Transverse colon (tissue), 3 donors: ENCODE measurements around the gene CHMP4B.

Experiments used
- CTCF ChIP-seq, 5 experiments: fragments of 200-600 bp in 3 of 5; fragments of 450-650 bp in 2 of 5; sonication (generic) in 3 of 5; IDR thresholded peaks; 1 replicate in 2 of 5; 2 replicates in 3 of 5; pipeline ENCODE4 v1.5.1; 2016 to 2017; ENCODE audit warnings: antibody characterized with exemption in 5 of 5, inconsistent platforms in 3 of 5, mild to moderate bottlenecking in 2 of 5, moderate library complexity in 1 of 5
- POLR2A ChIP-seq: fragments of 450-650 bp; IDR thresholded peaks from one replicate; pipeline ENCODE4 v1.6.1; 2016; ENCODE audit warnings: antibody characterized with exemption, mild to moderate bottlenecking, moderate library complexity

- TF ChIP-seq POLR2A (no peak), CTCF (IDR thresholded peaks at IDR 0.05) (no peak)
Measured at GRCh38 chr20:33837096-33837830, 26.1 kb downstream of the CHMP4B start.
